ENCODE data around the gene NLRP1. TPM values are rescaled to one million over a fixed set of nuclear protein-coding genes. Genes with fewer than 3 reads are reported as not detected.

NLRP1 gene
- total RNA-seq, 1 donor, result 55.4 TPM

DNA sequence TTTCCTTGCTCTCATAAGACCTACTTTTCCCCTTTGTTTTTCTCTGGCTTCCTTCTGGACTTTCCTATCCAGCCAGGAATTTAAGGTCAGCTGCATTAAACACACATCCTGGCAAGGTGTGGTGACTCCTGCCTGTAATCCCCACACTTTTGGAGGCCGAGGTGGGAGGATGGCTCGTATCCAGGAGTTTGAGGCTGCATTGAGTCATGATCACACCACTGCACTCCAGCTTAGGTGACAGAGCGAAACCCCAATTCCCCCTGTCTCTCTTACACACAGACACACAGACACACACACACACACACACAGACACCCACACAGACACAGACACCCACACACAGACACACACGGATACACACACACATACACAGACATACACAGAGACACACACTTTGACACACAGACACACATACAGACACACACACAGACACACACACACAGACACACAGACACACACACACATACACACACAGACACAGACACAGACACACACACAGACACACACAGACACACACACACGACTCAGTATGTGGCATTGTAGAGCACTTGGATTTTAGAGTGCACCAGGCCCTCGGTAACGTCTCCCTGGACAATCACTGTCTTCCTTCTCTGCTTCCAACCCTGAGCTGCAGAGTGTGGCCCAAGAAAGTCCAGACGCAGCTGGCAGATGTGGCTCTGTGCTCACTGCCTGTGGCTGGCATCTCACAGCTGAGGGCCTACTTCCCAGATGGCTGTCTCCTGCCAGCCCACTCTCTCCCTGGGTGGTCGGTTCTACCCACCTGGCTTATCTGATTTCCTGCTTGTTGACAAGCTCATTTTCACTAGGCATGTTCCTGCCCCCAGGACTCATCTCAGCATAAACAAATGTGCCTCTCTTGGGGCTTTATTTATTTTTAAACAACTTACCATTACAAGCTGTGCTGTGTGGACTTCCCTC lies 39.0 kb downstream of the NLRP1 start:
- peak; percentile 28 for DNase-seq (ENCODE audit: low read depth)
- TF ChIP-seq, protein P1, sequence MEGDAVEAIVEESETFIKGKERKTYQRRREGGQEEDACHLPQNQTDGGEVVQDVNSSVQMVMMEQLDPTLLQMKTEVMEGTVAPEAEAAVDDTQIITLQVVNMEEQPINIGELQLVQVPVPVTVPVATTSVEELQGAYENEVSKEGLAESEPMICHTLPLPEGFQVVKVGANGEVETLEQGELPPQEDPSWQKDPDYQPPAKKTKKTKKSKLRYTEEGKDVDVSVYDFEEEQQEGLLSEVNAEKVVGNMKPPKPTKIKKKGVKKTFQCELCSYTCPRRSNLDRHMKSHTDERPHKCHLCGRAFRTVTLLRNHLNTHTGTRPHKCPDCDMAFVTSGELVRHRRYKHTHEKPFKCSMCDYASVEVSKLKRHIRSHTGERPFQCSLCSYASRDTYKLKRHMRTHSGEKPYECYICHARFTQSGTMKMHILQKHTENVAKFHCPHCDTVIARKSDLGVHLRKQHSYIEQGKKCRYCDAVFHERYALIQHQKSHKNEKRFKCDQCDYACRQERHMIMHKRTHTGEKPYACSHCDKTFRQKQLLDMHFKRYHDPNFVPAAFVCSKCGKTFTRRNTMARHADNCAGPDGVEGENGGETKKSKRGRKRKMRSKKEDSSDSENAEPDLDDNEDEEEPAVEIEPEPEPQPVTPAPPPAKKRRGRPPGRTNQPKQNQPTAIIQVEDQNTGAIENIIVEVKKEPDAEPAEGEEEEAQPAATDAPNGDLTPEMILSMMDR (IDR thresholded peaks at IDR 0.05; ENCODE audit: insufficient read depth, low read length), result no peak
- H3K4me3 ChIP-seq (ENCODE audit: low read depth, low read length), result no peak overlapping the region

DNA sequence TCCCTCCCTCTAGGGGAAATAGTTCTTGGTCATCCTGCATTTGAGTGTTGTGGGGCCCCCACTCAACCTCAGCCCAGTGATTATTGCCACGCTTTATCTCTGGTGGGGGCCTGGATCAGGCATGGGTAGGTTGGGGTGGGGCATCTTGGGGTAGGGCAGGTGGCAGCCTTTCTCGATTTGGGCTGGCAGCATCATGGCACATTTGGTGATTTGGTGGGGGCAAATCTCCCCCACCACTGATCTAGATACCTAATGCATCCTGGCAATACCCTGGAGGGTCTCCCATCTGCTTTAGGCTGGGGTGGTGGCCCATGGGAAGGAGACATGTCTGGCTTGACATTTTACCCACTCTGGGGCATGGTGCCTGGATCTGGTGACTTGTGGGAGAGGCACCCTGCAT lies 40.2 kb downstream of the NLRP1 start:
- TF ChIP-seq, protein P1 (IDR thresholded peaks at IDR 0.05; ENCODE audit: insufficient read depth, low read length), result no peak
- no peak overlapping the region for H3K4me3 ChIP-seq (ENCODE audit: low read depth, low read length)
- DNase-seq (ENCODE audit: low read depth), result no peak

DNA sequence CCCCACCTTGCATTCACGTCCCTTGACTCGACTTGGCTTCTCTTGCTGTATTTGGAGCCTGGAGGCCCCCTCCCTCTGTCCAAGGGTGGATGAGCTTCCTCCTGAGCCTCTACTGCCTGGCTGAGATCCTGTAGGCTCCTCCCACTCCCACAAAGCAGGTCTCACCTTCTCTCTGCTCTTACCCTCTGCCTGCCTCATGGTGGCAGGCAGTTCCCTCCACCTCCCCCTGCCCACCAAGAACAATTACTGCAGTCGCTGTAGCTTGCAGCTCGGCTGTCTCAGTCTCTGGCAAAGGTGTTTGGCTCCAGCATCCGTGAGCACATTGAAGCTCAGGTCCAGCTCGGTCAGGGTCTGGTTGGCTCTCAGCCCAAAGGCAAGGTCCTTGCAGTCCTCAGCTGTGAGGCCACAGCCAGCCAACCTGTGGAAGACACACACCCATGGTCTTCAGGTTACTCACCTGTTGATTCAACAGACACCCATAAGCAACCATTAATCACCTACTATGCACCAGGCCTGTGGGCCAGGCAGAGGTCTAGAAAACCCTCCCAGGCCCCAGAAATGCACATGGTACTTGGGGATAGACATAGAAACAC lies 42.6 kb downstream of the NLRP1 start:
- TF ChIP-seq, protein P1 (IDR thresholded peaks at IDR 0.05; ENCODE audit: insufficient read depth, low read length), result no peak
- DNase-seq (ENCODE audit: low read depth), result no peak

DNA sequence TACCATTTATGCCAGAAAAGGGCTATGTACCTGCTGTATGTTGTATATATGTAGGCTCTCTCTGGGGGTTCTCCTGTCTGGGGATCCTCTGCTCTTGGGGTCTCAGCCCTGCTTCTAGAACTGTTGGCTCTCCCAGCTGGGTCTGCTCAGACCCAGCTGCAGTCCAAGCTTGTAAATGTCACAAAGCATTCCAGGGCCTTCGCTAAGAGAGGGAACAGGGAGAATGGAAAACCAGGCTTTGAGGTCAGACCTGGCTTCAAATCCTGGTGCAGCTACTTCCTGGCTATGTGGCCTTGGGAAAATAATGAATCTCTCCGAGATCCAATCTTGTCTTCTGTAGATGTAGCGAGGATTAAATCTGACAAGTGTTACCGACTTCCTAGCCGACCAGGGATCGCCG lies 44.0 kb downstream of the NLRP1 start:
- TF ChIP-seq, protein P1 (IDR thresholded peaks at IDR 0.05; ENCODE audit: insufficient read depth, low read length), result no peak
- no peak overlapping the region for H3K4me3 ChIP-seq (ENCODE audit: low read depth, low read length)
- no peak for DNase-seq (ENCODE audit: low read depth)

More for the DNA sequence above, 42.6 kb downstream of the NLRP1 start:
- no peak overlapping the region for H3K4me3 ChIP-seq (ENCODE audit: low read depth, low read length)

DNA sequence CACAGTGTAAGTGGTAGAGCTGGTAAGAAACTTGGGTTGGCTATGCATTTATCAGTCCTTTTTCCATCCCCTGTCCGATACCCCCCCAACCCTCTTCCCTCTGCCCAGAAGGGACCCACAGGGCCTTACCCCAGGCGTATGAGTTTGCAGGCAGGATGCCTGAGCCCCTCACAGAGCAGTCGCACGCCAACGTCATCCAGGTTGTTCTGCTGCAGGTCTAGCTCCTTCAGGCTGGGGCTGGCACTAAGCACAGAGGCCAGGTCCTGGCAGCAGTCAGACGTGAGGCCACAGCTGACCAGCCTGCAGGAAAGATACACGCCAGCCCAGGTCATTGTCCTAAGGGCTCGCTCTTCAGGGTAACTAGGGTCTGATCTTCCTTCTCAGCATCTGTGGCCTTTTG lies 45.0 kb downstream of the NLRP1 start:
- TF ChIP-seq, protein P1 (IDR thresholded peaks at IDR 0.05; ENCODE audit: insufficient read depth, low read length), result no peak
- no peak for DNase-seq (ENCODE audit: low read depth)
- H3K4me3 ChIP-seq (ENCODE audit: low read depth, low read length), result no peak overlapping the region

DNA sequence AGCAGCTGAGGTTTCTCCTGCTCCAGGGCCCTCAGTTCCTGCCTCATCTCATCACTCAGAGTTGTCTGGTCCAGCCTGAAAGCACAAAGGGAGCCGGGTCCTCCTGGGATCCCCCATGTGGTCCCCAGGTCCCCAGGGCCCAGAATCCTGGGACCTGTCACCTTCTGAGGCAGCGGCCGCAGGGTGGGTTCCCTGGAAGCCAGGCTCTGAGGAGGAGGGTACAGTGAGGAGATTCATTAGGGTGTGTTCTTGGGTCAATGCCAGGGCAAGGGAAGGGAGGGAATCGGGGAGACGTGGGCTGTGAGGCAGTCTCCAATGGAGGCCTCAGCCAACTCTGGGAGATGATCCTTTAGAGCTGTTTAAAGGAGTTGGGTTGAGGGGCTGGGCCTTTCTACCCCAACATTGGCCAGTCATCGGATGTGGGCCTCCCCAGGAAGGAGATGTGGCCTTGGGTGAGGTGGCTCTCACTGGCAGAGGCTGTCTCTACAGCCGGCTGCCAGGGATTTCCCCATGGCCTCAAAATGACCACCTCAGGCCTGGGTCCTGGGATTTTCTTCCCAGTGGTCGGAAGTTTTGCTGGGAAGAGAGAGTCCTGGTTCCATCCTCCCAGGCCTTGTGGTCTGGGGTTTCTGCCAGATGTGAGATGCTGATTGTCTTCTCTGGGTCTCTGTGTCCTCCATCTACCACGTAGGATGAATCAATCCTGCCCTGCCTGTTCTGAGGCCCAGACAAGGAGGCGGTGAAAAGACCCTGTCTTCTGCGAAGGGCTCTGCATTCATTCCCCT lies 47.3 kb downstream of the NLRP1 start:
- H3K4me3 ChIP-seq (ENCODE audit: low read depth, low read length), result no peak overlapping the region
- peak; percentile 36 for DNase-seq (ENCODE audit: low read depth)
- TF ChIP-seq, protein P1 (IDR thresholded peaks at IDR 0.05; ENCODE audit: insufficient read depth, low read length), result no peak

Data from fibroblast of the aortic adventitia (primary cell).